Fibroblast of skin of right quadriceps (primary cell): ENCODE results near the gene RPS6KA1.
"Not testable (repeated sequence)": the region's sequence is repeated elsewhere in the genome, so short reads cannot be mapped to it uniquely, and the experiment has no call there.

Source experiments
- DNase-seq: peaks from one replicate; pipeline ENCODE4 v3.0.0-alpha.2; 2013

Gene RPS6KA1

GRCh38 chr1:26556111-26556510, 26.6 kb downstream of the RPS6KA1 start:
- DNase-seq: no peak

DNA sequence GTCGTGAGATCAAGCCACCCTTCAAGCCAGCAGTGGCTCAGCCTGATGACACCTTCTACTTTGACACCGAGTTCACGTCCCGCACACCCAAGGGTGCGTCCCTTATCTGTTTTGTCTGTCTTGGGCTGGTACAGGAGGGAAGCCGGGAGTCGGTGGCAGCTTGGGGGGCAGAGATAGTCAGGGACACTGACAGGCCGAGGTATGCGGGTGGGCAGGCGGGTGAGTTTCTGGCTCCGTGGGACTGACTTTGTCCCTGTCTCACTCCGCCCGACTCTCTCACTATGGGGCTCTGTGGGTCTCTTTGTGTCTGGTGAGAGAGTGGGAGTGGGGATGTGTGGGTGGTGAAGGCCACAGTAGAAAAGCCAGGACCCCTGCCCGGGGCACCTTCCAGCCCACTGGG, 27.4 kb downstream of the RPS6KA1 start:
- no peak for DNase-seq

DNA sequence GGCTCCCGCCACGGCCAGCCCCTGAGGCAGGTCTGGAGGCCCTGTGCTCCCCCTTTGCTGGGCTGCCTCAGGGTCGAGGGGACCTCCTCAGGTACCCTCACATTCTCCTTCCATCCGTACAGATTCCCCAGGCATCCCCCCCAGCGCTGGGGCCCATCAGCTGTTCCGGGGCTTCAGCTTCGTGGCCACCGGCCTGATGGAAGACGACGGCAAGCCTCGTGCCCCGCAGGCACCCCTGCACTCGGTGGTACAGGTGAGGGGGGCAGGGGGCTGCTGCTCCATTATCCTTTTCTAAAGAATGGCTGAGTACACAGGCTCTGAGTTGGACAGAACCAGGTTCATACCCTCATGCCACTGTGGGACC, 29.1 kb downstream of the RPS6KA1 start:
- DNase-seq: no peak

DNA sequence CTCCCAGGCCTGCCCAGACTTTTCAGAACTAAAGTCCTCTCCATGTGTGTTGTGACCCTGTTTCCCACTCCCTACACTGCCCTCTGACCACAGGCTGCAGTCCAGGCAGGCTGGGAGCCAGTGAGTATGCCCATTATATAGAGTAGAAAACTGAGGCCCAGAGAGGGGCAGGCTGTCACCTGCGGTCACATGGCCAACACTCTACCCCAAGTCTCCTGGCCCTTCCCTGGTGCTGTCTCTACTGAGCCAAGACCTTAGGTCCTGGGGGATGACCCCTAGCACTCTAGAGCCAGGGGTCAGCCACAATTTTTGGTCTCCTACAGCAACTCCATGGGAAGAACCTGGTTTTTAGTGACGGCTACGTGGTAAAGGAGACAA, 30.8 kb downstream of the RPS6KA1 start:
- DNase-seq: no peak

GRCh38 chr1:26570287-26570686, 40.7 kb downstream of the RPS6KA1 start:
- DNase-seq: peak; percentile 5

DNA sequence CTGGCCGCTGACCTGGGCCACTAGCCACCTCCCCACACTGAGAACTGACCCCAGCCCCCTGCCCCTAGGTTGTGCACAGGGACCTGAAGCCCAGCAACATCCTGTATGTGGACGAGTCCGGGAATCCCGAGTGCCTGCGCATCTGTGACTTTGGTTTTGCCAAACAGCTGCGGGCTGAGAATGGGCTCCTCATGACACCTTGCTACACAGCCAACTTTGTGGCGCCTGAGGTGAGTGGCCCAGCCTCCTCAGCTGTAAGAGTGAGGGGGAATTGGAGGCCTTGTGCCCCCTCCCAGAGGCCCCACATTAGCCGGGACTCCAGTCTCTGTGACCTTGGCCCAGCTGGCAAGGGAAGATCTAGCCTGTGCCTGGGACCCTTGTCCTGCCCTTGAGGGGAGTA, 41.8 kb downstream of the RPS6KA1 start:
- DNase-seq: no peak

GRCh38 chr1:26574018-26574417, 44.5 kb downstream of the RPS6KA1 start:
- DNase-seq: no peak

DNA sequence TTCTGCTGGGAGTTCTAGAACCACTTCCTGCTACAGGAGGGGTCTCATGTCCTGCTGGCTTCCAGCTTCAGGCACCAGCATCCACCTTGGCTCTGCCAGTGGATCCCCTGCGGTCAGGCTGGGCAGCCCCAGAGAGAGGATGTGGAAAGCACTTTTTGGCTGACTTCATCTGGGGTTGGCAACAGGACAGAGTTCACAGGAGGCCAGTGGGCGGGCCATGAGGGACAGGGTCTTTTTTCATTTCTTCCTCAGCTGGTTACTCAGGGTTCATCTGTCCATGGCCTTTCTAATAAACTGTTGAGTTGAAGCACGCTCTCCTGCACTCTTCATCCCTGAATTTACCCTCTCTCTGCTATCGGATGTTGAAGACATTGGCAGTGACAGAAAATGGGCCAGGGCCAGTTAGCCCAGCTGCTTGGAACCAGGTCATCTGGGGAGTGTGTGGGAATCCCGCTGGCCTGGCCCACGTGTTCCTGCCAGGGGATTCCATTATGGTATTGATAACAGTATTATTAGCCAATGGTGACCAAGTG, 45.2 kb downstream of the RPS6KA1 start:
- DNase-seq: no peak

- no peak for DNase-seq
These were observed 45.8 kb downstream of the RPS6KA1 start for GRCh38 chr1:26575348-26575747.

- DNase-seq: no peak
These were observed 48.6 kb downstream of the RPS6KA1 start for GRCh38 chr1:26578167-26578566.

DNA sequence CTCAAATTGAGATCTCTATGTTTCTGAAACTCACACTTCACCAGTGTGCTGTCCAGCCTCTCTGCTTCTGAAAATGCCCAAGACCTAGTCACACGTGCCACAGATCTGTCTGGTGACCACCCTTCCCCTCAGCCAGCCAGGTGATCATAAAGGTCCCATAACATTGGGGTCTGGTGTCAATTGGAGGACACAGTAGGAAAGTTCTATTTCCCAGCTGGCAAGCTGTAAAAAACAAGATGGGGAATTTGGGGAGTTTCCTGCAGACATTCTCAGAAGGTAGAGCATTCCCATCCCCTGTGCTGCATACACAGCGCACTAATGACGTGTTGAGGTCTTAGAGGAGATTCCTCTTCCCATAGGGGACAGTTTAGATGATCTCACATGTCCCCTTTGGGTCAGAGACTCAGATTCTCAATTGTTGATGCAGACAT, 50.1 kb downstream of the RPS6KA1 start:
- DNase-seq: no peak

DNA sequence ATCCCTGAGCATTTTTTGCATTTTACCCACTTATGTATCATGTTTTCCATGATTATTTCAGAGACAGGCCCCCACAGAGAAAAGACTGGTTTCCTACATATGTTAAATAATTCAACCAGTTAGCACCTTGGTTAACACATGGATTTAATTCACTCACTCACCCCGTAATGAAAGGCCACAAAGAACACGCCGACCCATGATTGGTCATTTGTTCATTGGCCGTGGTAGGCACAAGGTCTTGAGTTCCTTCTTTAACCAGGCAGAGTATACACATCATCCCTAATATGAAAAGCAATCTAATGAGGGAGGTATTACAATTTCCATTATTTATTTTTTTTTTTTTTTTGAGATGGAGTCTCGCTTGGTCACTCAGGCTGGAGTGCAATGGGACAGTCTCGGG, 50.6 kb downstream of the RPS6KA1 start:
- no peak for DNase-seq

DNA sequence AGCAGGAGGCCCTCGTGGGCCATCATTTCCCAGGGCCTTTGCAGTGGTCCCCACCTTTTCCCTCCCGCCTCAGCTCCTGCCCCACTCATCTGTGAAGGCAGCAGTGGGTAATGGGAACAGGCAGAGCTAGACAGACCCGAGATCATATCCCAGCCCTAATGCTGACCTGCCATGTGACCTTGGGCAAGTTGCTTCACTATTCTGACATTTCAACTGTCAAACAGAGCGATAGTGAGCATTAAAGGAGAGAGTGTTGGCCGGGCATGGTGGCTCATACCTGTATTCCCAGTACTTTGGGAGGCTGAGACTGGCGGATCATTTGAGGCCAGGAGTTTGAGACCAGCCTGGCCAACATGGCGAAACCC, 51.7 kb downstream of the RPS6KA1 start:
- no peak for DNase-seq

- DNase-seq: no peak
These were observed 52.7 kb downstream of the RPS6KA1 start for GRCh38 chr1:26582053-26582835.

GRCh38 chr1:26582836-26583460, 53.4 kb downstream of the RPS6KA1 start:
- peak; percentile 63 for DNase-seq

DNA sequence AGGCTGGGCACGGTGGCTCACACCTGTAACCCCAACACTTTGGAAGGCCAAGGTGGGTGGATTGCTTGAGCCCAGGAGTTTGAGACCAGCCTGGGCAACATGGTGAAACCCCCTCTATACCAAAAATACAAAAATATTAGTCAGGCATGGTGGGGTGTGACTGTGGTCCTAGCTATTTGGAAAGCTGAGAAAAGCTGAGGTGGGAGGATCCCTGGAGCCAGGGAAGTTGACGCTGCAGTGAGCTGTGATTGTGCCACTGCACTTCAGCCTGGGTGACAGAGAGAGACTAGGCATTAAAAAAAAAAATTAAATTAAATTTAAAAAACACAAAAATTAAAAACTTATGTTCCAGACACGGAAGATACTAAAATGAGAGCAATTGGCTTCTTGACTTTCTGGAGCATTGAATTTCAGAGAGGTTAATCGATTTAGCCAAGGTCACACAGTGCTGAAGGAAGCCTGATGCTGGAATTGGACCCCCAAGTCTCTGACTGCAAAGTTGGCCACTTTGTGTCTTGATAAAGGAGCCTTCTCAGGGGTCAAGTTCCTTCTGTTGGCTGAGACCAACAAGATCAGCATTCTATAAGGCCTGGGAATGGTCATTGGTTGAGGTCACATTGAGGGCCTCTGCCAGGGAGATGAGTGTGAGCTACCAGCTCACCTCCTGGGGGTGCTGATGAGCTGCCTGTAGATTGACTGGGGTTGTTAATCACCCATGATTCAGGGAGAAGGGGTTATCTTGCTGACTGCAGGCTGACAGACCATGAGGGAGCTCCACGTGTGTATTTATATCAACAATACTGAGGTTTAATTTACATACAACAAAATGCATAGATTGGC, 54.3 kb downstream of the RPS6KA1 start:
- no peak for DNase-seq

- not testable (repeated sequence) for DNase-seq
These were observed 55.0 kb downstream of the RPS6KA1 start for GRCh38 chr1:26584588-26584987.

DNA sequence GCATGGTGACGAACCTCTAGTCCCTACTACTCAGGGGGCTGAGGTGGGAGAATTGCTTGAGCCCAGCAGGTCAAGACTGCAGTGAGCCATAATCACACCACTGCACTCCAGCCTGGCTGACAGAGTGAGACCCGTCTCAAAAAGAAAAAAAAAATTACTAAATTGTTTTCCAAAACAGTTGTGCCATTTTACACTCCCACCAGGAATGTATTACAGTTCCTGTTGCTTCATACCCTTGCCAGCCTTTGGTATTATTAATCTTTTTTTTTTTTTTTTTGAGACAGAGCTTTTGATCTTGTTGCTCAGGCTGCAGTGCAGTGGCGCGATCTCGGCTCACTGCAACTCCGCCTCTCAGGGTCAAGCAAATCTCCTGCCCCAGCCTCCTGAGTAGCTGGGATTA, 55.9 kb downstream of the RPS6KA1 start:
- DNase-seq: no peak

DNA sequence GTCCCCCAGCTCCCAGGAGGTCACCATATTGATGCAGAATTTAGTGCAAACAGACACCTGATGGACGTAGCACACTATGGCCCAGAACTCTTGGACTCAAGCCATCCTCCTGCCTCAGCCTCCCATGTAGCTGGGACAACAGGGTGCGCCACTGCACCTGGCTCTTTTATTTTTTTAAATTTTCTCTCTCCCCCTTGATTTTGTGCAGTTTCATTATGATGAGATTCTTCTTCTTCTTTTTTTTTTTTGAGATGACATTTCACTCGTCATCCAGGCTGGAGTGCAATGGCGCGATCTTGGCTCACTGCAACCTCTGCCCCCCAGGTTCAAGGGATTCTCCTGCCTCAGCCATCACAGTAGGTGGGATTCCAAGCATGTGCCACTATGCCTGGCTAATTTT, 63.8 kb downstream of the RPS6KA1 start:
- DNase-seq: no peak

DNA sequence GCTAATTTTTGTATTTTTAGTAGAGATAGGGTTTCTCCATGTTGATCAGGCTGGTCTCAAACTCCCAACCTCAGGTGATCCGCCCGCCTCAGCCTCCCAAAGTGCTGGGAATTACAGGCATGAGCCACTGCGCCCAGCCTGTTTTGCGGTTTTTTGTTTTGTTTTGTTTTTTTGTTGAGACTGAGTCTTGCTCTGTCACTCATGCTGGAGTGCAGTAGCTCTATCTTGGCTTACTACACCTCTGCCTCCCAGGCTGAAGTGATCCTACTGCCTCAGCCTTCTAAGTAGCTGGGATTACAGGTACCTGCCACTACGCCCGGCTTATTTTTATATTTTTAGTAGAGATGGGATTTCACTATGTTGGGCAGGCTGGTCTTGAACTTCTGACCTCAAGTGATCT, 65.0 kb downstream of the RPS6KA1 start:
- not testable (repeated sequence) for DNase-seq

- DNase-seq: peak; percentile 57
These were observed 68.1 kb downstream of the RPS6KA1 start for GRCh38 chr1:26597629-26598039.

DNA sequence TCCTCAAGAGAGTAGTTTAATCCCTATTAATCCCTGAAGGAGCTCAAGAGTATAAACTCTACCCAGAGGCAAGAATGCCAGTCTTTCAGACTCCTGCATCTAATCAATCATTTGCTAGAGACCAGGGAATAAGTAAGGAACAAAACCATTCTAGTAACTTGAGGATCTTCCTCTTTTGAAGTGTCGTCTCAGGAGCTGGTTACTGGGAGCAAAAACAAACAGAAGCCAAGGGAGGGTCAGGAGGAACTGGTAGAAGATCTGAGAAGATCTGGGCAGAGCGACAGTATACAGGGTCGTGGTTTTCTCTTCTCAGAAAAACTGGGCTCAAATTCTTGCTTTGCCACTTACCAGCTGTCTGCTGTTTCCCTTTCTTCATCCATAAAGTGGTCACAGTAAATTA, 69.3 kb downstream of the RPS6KA1 start:
- DNase-seq: no peak

DNA sequence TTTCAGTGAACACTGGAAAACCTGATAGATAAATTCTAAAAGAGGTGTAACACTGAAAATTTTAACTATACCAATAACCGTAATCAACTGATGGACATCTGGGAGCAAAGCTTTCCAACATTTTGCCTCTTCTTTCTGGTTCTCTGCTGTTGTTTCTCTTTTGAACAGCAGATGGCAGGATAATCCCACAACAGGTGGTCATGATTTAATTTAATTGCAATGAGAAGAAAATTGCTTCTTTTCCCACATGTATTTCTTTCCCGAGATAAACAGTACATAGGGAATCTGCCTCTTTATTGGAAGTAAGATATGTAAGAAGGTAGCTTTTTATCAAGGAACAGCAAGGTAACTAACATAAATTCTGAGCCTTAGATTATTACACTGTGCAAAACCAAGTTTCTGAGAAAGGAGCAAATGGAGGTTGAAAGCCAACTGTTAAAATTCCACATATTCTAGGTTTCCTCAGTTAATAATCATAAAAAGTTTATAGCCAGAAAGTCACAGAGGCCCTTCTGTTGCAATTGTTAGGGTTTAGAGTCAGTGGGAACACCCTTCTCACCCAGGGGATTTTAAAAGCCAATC, 72.9 kb downstream of the RPS6KA1 start:
- DNase-seq: peak; percentile 65
